ENCODE measurements around the gene PTPRC. TPM values are rescaled to one million over a fixed set of nuclear protein-coding genes. Genes with fewer than 3 reads are reported as not detected.

The PTPRC gene
- total and polyA plus RNA-seq, 2 donors (not counting 1 experiment from before 2014, with no cell fraction given): under 0.01 to 0.11 TPM

DNA sequence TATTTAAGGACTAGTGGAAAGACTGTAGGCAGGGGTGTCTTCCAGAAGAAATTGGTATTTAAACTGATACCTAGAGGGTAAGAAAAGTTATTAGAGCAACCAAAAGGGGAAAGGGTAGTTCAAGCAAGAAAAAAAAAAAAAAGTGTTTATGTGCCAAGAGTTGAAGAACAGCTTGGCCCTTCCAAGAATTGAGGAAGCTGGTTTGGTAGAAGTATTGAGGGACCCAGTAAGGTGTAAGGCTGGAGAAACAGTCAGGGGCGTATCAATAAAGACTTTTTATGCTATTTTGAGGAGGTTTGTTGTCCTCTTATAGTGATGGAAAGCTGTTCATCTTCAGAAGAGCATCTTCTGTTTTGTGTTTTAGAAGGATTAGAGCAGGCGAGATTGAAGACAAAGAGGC, 108.3 kb downstream of the PTPRC start:
- H3K36me3 ChIP-seq (ENCODE audit: control insufficient read depth, insufficient read depth, low read length): no peaks in the 10 kb centered on the region
- no peaks in the 10 kb centered on the region for H3K79me2 ChIP-seq (ENCODE audit: control insufficient read depth, insufficient read depth, low read length)
- H3K27ac ChIP-seq (ENCODE audit: insufficient read depth, low read length): no peak overlapping the region
- H3K4me3 ChIP-seq (replicated peaks in 1 of 4; ENCODE audit: control extremely low read depth in 1 of 4, insufficient read depth in 1 of 4, low read depth in 3 of 4, low read length in 4 of 4): no peak overlapping the region
- H3K27me3 ChIP-seq (ENCODE audit: control insufficient read depth, insufficient read depth, low read length): no peaks in the 10 kb centered on the region
- H4K20me1 ChIP-seq (ENCODE audit: control insufficient read depth, extremely low read depth, insufficient read depth, low read length): no peaks in the 10 kb centered on the region
- no peak overlapping the region for H2AFZ ChIP-seq (ENCODE audit: low read length)
- H3K4me2 ChIP-seq (ENCODE audit: extremely low read depth, insufficient read depth, low read length): no peak overlapping the region
- no peaks in the 10 kb centered on the region for H3K4me1 ChIP-seq (ENCODE audit: control insufficient read depth, extremely low read depth, insufficient read depth, low read length)
- DNase-seq (ENCODE audit: low read depth in 2 of 2): no peak
- H3K9ac ChIP-seq (ENCODE audit: insufficient read depth, low read length): no peak overlapping the region
- H3K9me3 ChIP-seq (ENCODE audit: control insufficient read depth, insufficient read depth, low read depth, low read length): no peaks in the 10 kb centered on the region
- TF ChIP-seq EZH2 (IDR thresholded peaks at IDR 0.05; ENCODE audit: low read length, missing control alignments) (no peak), CTCF (conservative IDR thresholded peaks at IDR 0.05 in 1 of 2, IDR thresholded peaks at IDR 0.05 in 1 of 2; ENCODE audit: low read depth in 1 of 2, low read length in 2 of 2) (no peak)

- Histone ChIP-seq H3K4me1 (ENCODE audit: control insufficient read depth, extremely low read depth, insufficient read depth, low read length) (no peaks in the 10 kb centered on the region), H3K4me2 (ENCODE audit: extremely low read depth, insufficient read depth, low read length) (no peak overlapping the region), H3K79me2 (ENCODE audit: control insufficient read depth, insufficient read depth, low read length) (no peaks in the 10 kb centered on the region), H2AFZ (ENCODE audit: low read length) (no peak overlapping the region), H3K4me3 (replicated peaks in 1 of 4; ENCODE audit: control extremely low read depth in 1 of 4, insufficient read depth in 1 of 4, low read depth in 3 of 4, low read length in 4 of 4) (no peak overlapping the region), H4K20me1 (ENCODE audit: control insufficient read depth, extremely low read depth, insufficient read depth, low read length) (no peaks in the 10 kb centered on the region), H3K36me3 (ENCODE audit: control insufficient read depth, insufficient read depth, low read length) (no peaks in the 10 kb centered on the region), H3K9ac (ENCODE audit: insufficient read depth, low read length) (no peak overlapping the region), H3K9me3 (ENCODE audit: control insufficient read depth, insufficient read depth, low read depth, low read length) (no peaks in the 10 kb centered on the region), H3K27me3 (ENCODE audit: control insufficient read depth, insufficient read depth, low read length) (no peaks in the 10 kb centered on the region), H3K27ac (ENCODE audit: insufficient read depth, low read length) (no peak overlapping the region)
- no peak for TF ChIP-seq EZH2 (IDR thresholded peaks at IDR 0.05; ENCODE audit: low read length, missing control alignments)
- TF ChIP-seq CTCF (conservative IDR thresholded peaks at IDR 0.05 in 1 of 2, IDR thresholded peaks at IDR 0.05 in 1 of 2; ENCODE audit: low read depth in 1 of 2, low read length in 2 of 2): no peak
- DNase-seq (ENCODE audit: low read depth in 2 of 2): no peak
These were observed 110.4 kb downstream of the PTPRC start for GRCh38 chr1:198749279-198749678.

DNA sequence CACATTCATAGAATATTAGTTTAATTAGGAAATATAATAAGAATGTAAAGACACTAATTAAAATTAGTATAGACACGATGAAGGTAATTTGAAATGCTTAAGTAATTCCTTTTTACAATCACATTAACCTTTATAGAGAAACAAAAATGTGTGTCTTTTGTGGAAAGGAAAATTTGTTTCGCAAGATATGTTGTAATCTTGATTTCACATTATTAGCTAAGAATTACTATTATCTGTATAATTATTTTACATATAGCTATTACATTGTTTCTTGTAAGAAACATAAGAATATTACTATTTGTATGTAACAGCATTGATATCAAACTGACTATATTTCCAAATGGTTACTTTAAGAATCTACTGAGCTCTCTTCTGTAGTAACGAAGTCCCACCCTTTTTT, 111.2 kb downstream of the PTPRC start:
- no peak for TF ChIP-seq CTCF (conservative IDR thresholded peaks at IDR 0.05 in 1 of 2, IDR thresholded peaks at IDR 0.05 in 1 of 2; ENCODE audit: low read depth in 1 of 2, low read length in 2 of 2)
- TF ChIP-seq EZH2 (IDR thresholded peaks at IDR 0.05; ENCODE audit: low read length, missing control alignments): no peak
- Histone ChIP-seq H3K4me2 (ENCODE audit: extremely low read depth, insufficient read depth, low read length) (no peak overlapping the region), H3K27me3 (ENCODE audit: control insufficient read depth, insufficient read depth, low read length) (no peaks in the 10 kb centered on the region), H3K9me3 (ENCODE audit: control insufficient read depth, insufficient read depth, low read depth, low read length) (no peaks in the 10 kb centered on the region), H3K9ac (ENCODE audit: insufficient read depth, low read length) (no peak overlapping the region), H3K36me3 (ENCODE audit: control insufficient read depth, insufficient read depth, low read length) (no peaks in the 10 kb centered on the region), H4K20me1 (ENCODE audit: control insufficient read depth, extremely low read depth, insufficient read depth, low read length) (no peaks in the 10 kb centered on the region), H3K4me3 (replicated peaks in 1 of 4; ENCODE audit: control extremely low read depth in 1 of 4, insufficient read depth in 1 of 4, low read depth in 3 of 4, low read length in 4 of 4) (no peak overlapping the region), H3K79me2 (ENCODE audit: control insufficient read depth, insufficient read depth, low read length) (no peaks in the 10 kb centered on the region), H3K27ac (ENCODE audit: insufficient read depth, low read length) (no peak overlapping the region), H3K4me1 (ENCODE audit: control insufficient read depth, extremely low read depth, insufficient read depth, low read length) (no peaks in the 10 kb centered on the region), H2AFZ (ENCODE audit: low read length) (no peak overlapping the region)
- DNase-seq (ENCODE audit: low read depth in 2 of 2): no peak
